ENCODE results near the gene SLC22A2.

GRCh38 chr6:160261991-160262680 lies 3.5 kb upstream of the SLC22A2 start:
- TF ChIP-seq CTCF (IDR thresholded peaks at IDR 0.05; ENCODE audit: borderline replicate concordance, extremely low read depth, low read length, poor library complexity, severe bottlenecking) (peak; percentile 6), EZH2 (IDR thresholded peaks at IDR 0.05; ENCODE audit: borderline replicate concordance, low read depth, low read length, severe bottlenecking) (no peak)

All from DND-41 (cell line).